HCT116 (cell line): ENCODE measurements around the gene SLC25A29. TPM values are rescaled to one million over a fixed set of nuclear protein-coding genes. Genes with fewer than 3 reads are reported as not detected.

Experiments
- ATAC-seq: fragments of 200-7000 bp; cut with Tn5 transposase; 2 replicates; pipeline ENCODE4 v1.9.1; 2020; ENCODE audit warnings: mild to moderate bottlenecking, moderate library complexity
- BruUV-seq: library from RNA; stranded (reverse); fragments of 400-500 nt; replicated peaks from 2 replicates; lab custom pipeline; 2021; lab: Mats Ljungman, UMichigan
- CTCF ChIA-PET: fragments of 300-600 bp; sonication (Branson Sonifier 250); formaldehyde crosslinking; loops from one replicate; lab custom pipeline; 2021; ENCODE audit warnings: antibody characterized with exemption; lab: Charles Lee
- POLR2A ChIA-PET: fragments of 300-600, 350-600 bp; sonication (Branson Sonifier 250); formaldehyde crosslinking; loops from one replicate; lab custom pipeline; 2021; ENCODE audit warnings: antibody characterized with exemption; lab: Charles Lee
- RAD21 ChIA-PET, 2 experiments: fragments of 300-600 bp; sonication (Branson Sonifier 250); formaldehyde crosslinking; loops; one replicate each; lab custom pipeline; 2023; ENCODE audit warnings: low total read pairs in 2 of 2; ENCODE audit not compliant: uncharacterized antibody in 2 of 2, unreplicated experiment in 2 of 2, low non-redundant PET in 1 of 2; lab: Charles Lee
- DNase-seq: peaks from one replicate; pipeline ENCODE4 v3.0.0-alpha.2; 2010; ENCODE audit warnings: low read depth, low spot score
- H2AFZ ChIP-seq: fragments of 200-600 bp; shearing (Covaris generic), sonication (generic); 2 replicates; pipeline ENCODE4 v1.6.1; 2017; ENCODE audit warnings: low read depth, mixed run types, mixed read lengths, antibody characterized with exemption, low read length; ENCODE audit not compliant: poor library complexity, severe bottlenecking
- H3K27ac ChIP-seq: 2 replicates; pipeline ENCODE4 v1.5.1; 2012; ENCODE audit warnings: low read depth, low read length
- H3K27me3 ChIP-seq: fragments of 200-600 bp; sonication (generic); 2 replicates; pipeline ENCODE4 v1.6.1; 2016; ENCODE audit warnings: mixed run types, low read length, mixed read lengths; ENCODE audit not compliant: insufficient read depth
- H3K36me3 ChIP-seq, 2 experiments: fragments of 200-500 bp in 1 of 2; fragments of 200-600 bp in 1 of 2; sonication (Bioruptor generic) in 1 of 2; sonication (generic) in 1 of 2; 2 replicates each; pipeline versions ENCODE4 v1.5.1 to v1.6.1; 2014 to 2016; ENCODE audit warnings: low read length in 2 of 2, inconsistent platforms in 1 of 2, mixed read lengths in 1 of 2, mixed run types in 1 of 2; ENCODE audit not compliant: insufficient read depth in 2 of 2, control insufficient read depth in 1 of 2
- H3K4me1 ChIP-seq, 2 experiments: fragments of 200-600 bp in 1 of 2; sonication (generic) in 1 of 2; 2 replicates each; pipeline versions ENCODE4 v1.5.1 to v1.6.1; 2012 to 2017; ENCODE audit warnings: low read length in 2 of 2, inconsistent platforms in 1 of 2, mild to moderate bottlenecking in 1 of 2, mixed read lengths in 1 of 2, mixed run types in 1 of 2, moderate library complexity in 1 of 2; ENCODE audit not compliant: insufficient read depth in 2 of 2, control insufficient read depth in 1 of 2
- H3K4me2 ChIP-seq: fragments of 200-600 bp; sonication (generic); 2 replicates; pipeline ENCODE4 v1.6.1; 2017; ENCODE audit warnings: mixed run types, low read length, mixed read lengths
- H3K4me3 ChIP-seq, 2 experiments: fragments of 200-600 bp in 1 of 2; sonication (generic) in 1 of 2; replicated peaks in 1 of 2; 2 replicates each; pipeline ENCODE4 v1.5.1; 2011 to 2016; ENCODE audit warnings: low read length in 2 of 2, control low read depth in 1 of 2, low read depth in 1 of 2, mild to moderate bottlenecking in 1 of 2, mixed read lengths in 1 of 2, mixed run types in 1 of 2
- H3K79me2 ChIP-seq: fragments of 200-600 bp; sonication (generic); 2 replicates; pipeline ENCODE4 v1.6.1; 2017; ENCODE audit warnings: mild to moderate bottlenecking, mixed run types, low read length, moderate library complexity, mixed read lengths; ENCODE audit not compliant: insufficient read depth
- H3K9ac ChIP-seq: fragments of 200-600 bp; sonication (generic); 2 replicates; pipeline ENCODE4 v1.6.1; 2016; ENCODE audit warnings: low read length, mixed read lengths
- H3K9me2 ChIP-seq: fragments of 200-600 bp; sonication (generic), shearing (Covaris generic); 2 replicates; pipeline ENCODE4 v1.6.1; 2017; ENCODE audit warnings: mixed run types, mild to moderate bottlenecking, moderate library complexity; ENCODE audit not compliant: insufficient read depth
- H3K9me3 ChIP-seq, 2 experiments: fragments of 200-500 bp in 1 of 2; fragments of 200-600 bp in 1 of 2; sonication (Bioruptor generic) in 1 of 2; sonication (generic) in 1 of 2; 2 replicates each; pipeline ENCODE4 v1.6.1; 2014 to 2017; ENCODE audit warnings: low read length in 2 of 2, mixed read lengths in 2 of 2, inconsistent platforms in 1 of 2, low read depth in 1 of 2, mild to moderate bottlenecking in 1 of 2, mixed run types in 1 of 2, moderate library complexity in 1 of 2; ENCODE audit not compliant: control insufficient read depth in 1 of 2, insufficient read depth in 1 of 2
- H4K20me1 ChIP-seq: fragments of 200-600 bp; sonication (generic), shearing (Covaris generic); 2 replicates; pipeline ENCODE4 v1.6.1; 2017; ENCODE audit warnings: mixed run types, mild to moderate bottlenecking, moderate library complexity; ENCODE audit not compliant: insufficient read depth
- CBX3 ChIP-seq: IDR thresholded peaks from 2 replicates; pipeline ENCODE4 v1.6.1; 2012; ENCODE audit warnings: low read depth
- CTCF ChIP-seq, 3 experiments: fragments of 200-600 bp in 1 of 3; sonication (generic) in 1 of 3; IDR thresholded peaks in 2 of 3; conservative IDR thresholded peaks in 1 of 3; 2 replicates each; pipeline ENCODE4 v1.5.1; 2012 to 2017; ENCODE audit warnings: low read depth in 2 of 3, low read length in 2 of 3, antibody characterized with exemption in 1 of 3, borderline replicate concordance in 1 of 3, control low read depth in 1 of 3, mild to moderate bottlenecking in 1 of 3, mixed read lengths in 1 of 3, mixed run types in 1 of 3, moderate library complexity in 1 of 3; ENCODE audit not compliant: insufficient read depth in 1 of 3
- EGR1 ChIP-seq: IDR thresholded peaks from 2 replicates; pipeline ENCODE4 v1.6.1; 2012; ENCODE audit warnings: low read depth
- ELF1 ChIP-seq: IDR thresholded peaks from 2 replicates; pipeline ENCODE4 v1.6.1; 2012; ENCODE audit warnings: low read depth, borderline replicate concordance
- EZH2 ChIP-seq: fragments of 200-600 bp; sonication (generic); IDR thresholded peaks from 2 replicates; pipeline ENCODE4 v1.6.1; 2017; ENCODE audit warnings: antibody characterized with exemption, mixed run types
- EZH2phosphoT487 ChIP-seq: fragments of 200-600 bp; IDR thresholded peaks from 2 replicates; pipeline ENCODE4 v1.6.1; 2018; ENCODE audit warnings: antibody characterized with exemption, borderline replicate concordance
- FOSL1 ChIP-seq: IDR thresholded peaks from 2 replicates; pipeline ENCODE4 v1.6.1; 2012; ENCODE audit warnings: low read depth
- JUND ChIP-seq: IDR thresholded peaks from 2 replicates; pipeline ENCODE4 v1.6.1; 2012
- POLR2A ChIP-seq: IDR thresholded peaks from 2 replicates; pipeline ENCODE4 v1.7.0; 2011; ENCODE audit warnings: borderline replicate concordance; ENCODE audit not compliant: insufficient read depth, insufficient read length; ENCODE audit errors: extremely low read depth
- POLR2AphosphoS5 ChIP-seq: IDR thresholded peaks from 2 replicates; pipeline ENCODE4 v1.6.1; 2011; ENCODE audit warnings: mild to moderate bottlenecking, low read depth, low read length, moderate library complexity
- RAD21 ChIP-seq: IDR thresholded peaks from 2 replicates; pipeline ENCODE4 v1.6.1; 2012; ENCODE audit warnings: low read depth, mild to moderate bottlenecking
- SIN3A ChIP-seq: IDR thresholded peaks from 2 replicates; pipeline ENCODE4 v1.6.1; 2012; ENCODE audit warnings: low read depth
- SP1 ChIP-seq: IDR thresholded peaks from 2 replicates; pipeline ENCODE4 v1.6.1; 2012; ENCODE audit warnings: low read depth
- ZNF274 ChIP-seq: fragments of 200-500 bp; sonication (Bioruptor generic); IDR thresholded peaks from 2 replicates; pipeline ENCODE4 v1.6.1; 2014; ENCODE audit warnings: mild to moderate bottlenecking, low read depth, low read length, inconsistent platforms
- intact Hi-C: fragments of 100-400 bp; cut with micrococcal nuclease; formaldehyde crosslinking; loops from 2 replicates; pipeline ENCODE4 v1.10.0; 2022
- total RNA-seq: library from RNA; stranded (reverse); gene quantifications from one replicate; pipeline ENCODE4 v1.2.1, GENCODE V29; 2021; ENCODE audit not compliant: unreplicated experiment
- TF ChIP-seq, protein P1 (sequence below): IDR thresholded peaks from 2 replicates; pipeline ENCODE4 v1.6.1; 2012
- TF ChIP-seq, protein P2 (sequence below): IDR thresholded peaks from 2 replicates; pipeline ENCODE4 v1.6.1; 2011; ENCODE audit warnings: mild to moderate bottlenecking, low read length, moderate library complexity; ENCODE audit not compliant: insufficient replicate concordance; ENCODE audit errors: extremely low read depth
- TF ChIP-seq, protein P3 (sequence below): IDR thresholded peaks from 2 replicates; pipeline ENCODE4 v1.6.1; 2012
- TF ChIP-seq, protein P4 (sequence below): IDR thresholded peaks from 2 replicates; pipeline ENCODE4 v1.6.1; 2012; ENCODE audit warnings: low read depth

The SLC25A29 gene
- total RNA-seq, 1 experiment from 2014 or later = 38.7 TPM

DNA sequence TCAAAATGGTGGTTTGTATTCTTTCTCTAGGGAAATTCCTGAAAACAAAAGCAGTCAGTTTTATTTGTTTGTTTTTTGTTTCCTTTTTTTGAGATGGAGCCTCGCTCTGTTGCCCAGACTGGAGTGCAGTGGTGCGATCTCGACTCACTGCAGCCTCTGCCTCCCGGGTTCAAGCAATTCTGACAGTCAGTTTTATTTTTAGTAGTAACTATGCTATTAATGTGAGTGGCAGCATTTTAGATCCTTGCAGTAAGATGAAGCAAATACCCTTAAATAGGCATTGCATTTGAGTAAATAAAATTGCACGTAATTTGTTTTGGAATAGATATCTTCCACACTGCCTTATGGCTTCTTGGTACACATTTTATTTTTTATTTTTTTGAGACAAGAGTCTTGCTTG, 43.7 kb downstream of the SLC25A29 start:
- H3K79me2 ChIP-seq = peaks cover 100% of the 10 kb centered on the region
- BruUV-seq = no TSS peak
- H3K9ac ChIP-seq = no peak overlapping the region
- no peak overlapping the region for H3K4me3 ChIP-seq
- H3K4me2 ChIP-seq = no peak overlapping the region
- H3K27me3 ChIP-seq = no peaks in the 10 kb centered on the region
- no peaks in the 10 kb centered on the region for H3K9me3 ChIP-seq
- H3K4me1 ChIP-seq = no peaks in the 10 kb centered on the region
- no peak overlapping the region for H2AFZ ChIP-seq
- RAD21 ChIA-PET = no interaction called here
- no peak for ATAC-seq
- no peak overlapping the region for H3K27ac ChIP-seq
- no peaks in the 10 kb centered on the region for H3K9me2 ChIP-seq
- peaks cover 28% of the 10 kb centered on the region; the same call in 1 of the 2 replicates for H4K20me1 ChIP-seq
- TF ChIP-seq, protein P1, sequence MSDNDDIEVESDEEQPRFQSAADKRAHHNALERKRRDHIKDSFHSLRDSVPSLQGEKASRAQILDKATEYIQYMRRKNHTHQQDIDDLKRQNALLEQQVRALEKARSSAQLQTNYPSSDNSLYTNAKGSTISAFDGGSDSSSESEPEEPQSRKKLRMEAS = no peak
- no peak for TF ChIP-seq CTCF (IDR thresholded peaks at IDR 0.05 in 2 of 3, conservative IDR thresholded peaks at IDR 0.05 in 1 of 3; ENCODE audit: borderline replicate concordance in 1 of 3, insufficient read depth in 1 of 3, low read depth in 2 of 3, low read length in 2 of 3)
- TF ChIP-seq SIN3A = no peak
- TF ChIP-seq ELF1 = no peak
- no peak for TF ChIP-seq ZNF274
- no peak for TF ChIP-seq EZH2
- no peak for TF ChIP-seq FOSL1
- TF ChIP-seq, protein P2, sequence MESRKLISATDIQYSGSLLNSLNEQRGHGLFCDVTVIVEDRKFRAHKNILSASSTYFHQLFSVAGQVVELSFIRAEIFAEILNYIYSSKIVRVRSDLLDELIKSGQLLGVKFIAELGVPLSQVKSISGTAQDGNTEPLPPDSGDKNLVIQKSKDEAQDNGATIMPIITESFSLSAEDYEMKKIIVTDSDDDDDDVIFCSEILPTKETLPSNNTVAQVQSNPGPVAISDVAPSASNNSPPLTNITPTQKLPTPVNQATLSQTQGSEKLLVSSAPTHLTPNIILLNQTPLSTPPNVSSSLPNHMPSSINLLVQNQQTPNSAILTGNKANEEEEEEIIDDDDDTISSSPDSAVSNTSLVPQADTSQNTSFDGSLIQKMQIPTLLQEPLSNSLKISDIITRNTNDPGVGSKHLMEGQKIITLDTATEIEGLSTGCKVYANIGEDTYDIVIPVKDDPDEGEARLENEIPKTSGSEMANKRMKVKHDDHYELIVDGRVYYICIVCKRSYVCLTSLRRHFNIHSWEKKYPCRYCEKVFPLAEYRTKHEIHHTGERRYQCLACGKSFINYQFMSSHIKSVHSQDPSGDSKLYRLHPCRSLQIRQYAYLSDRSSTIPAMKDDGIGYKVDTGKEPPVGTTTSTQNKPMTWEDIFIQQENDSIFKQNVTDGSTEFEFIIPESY = no peak
- TF ChIP-seq POLR2A = no peak
- TF ChIP-seq, protein P3, sequence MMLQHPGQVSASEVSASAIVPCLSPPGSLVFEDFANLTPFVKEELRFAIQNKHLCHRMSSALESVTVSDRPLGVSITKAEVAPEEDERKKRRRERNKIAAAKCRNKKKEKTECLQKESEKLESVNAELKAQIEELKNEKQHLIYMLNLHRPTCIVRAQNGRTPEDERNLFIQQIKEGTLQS = no peak
- TF ChIP-seq POLR2AphosphoS5 = no peak
- no peak for TF ChIP-seq JUND
- TF ChIP-seq RAD21 = no peak
- no peak for TF ChIP-seq SP1
- TF ChIP-seq, protein P4, sequence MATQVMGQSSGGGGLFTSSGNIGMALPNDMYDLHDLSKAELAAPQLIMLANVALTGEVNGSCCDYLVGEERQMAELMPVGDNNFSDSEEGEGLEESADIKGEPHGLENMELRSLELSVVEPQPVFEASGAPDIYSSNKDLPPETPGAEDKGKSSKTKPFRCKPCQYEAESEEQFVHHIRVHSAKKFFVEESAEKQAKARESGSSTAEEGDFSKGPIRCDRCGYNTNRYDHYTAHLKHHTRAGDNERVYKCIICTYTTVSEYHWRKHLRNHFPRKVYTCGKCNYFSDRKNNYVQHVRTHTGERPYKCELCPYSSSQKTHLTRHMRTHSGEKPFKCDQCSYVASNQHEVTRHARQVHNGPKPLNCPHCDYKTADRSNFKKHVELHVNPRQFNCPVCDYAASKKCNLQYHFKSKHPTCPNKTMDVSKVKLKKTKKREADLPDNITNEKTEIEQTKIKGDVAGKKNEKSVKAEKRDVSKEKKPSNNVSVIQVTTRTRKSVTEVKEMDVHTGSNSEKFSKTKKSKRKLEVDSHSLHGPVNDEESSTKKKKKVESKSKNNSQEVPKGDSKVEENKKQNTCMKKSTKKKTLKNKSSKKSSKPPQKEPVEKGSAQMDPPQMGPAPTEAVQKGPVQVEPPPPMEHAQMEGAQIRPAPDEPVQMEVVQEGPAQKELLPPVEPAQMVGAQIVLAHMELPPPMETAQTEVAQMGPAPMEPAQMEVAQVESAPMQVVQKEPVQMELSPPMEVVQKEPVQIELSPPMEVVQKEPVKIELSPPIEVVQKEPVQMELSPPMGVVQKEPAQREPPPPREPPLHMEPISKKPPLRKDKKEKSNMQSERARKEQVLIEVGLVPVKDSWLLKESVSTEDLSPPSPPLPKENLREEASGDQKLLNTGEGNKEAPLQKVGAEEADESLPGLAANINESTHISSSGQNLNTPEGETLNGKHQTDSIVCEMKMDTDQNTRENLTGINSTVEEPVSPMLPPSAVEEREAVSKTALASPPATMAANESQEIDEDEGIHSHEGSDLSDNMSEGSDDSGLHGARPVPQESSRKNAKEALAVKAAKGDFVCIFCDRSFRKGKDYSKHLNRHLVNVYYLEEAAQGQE = no peak
- no peak for TF ChIP-seq EGR1
- no peak for TF ChIP-seq CBX3
- no peak for TF ChIP-seq EZH2phosphoT487
- DNase-seq = no peak
- H3K36me3 ChIP-seq = peaks cover 6 to 16% of the 10 kb centered on the region in 2 experiments; a peak in 1 of 4 replicates
- intact Hi-C loops = no loop called here
- CTCF ChIA-PET = interaction anchor here (1.0 kb wide), 1 partner anchor 16 kb away, joined by 3 read pairs; no protein-coding TSS in a partner anchor
- POLR2A ChIA-PET = no interaction called here
